Measurements from ENCODE around the gene KL. TPM values are rescaled to one million over a fixed set of nuclear protein-coding genes. Genes with fewer than 3 reads are reported as not detected.

KL gene
- total RNA-seq, 4 donors from 2014 or later: 0.60 to 3.4 (median 1.2) TPM

- Histone ChIP-seq H3K27me3 (no peaks in the 10 kb centered on the region), H3K4me1 (no peaks in the 10 kb centered on the region), H3K27ac (no peak overlapping the region), H3K9me3 (no peaks in the 10 kb centered on the region), H3K36me3 (no peaks in the 10 kb centered on the region), H3K4me3 (no peak overlapping the region)
- WGBS, 2 donors (ENCODE audit: low coverage in 1 of 2): 81% methylated on average over 4 of the region's 4 CpGs; no CpG with 5 or more reads in 1 of the 2 donors
- in situ Hi-C loops (cut with MboI; ENCODE audit: low pct_ligation_motif_present in 1 of 4, low pct_unique_long_range_greater_than_20kb in 1 of 4, low sequenced_read_pairs in 3 of 4) (no loop called here), intact Hi-C loops (cut with DNase I; ENCODE audit: low total_unique reads) (no loop called here)
- no peak for TF ChIP-seq CTCF (IDR thresholded peaks at IDR 0.05)
- no peak for TF ChIP-seq POLR2A (IDR thresholded peaks at IDR 0.05)
- TF ChIP-seq EP300 (IDR thresholded peaks at IDR 0.05; ENCODE audit: low read depth): no peak
- TF ChIP-seq POLR2AphosphoS5 (IDR thresholded peaks at IDR 0.05): no peak
- DNase-seq: no peak
Observed at GRCh38 chr13:32978278-32978677, 37.9 kb upstream of the KL start.

- in situ Hi-C loops (cut with MboI; ENCODE audit: low pct_ligation_motif_present in 1 of 4, low pct_unique_long_range_greater_than_20kb in 1 of 4, low sequenced_read_pairs in 3 of 4): no loop called here
Observed at GRCh38 chr13:32983058-32983457, 33.2 kb upstream of the KL start.

GRCh38 chr13:32984857-32985626 lies 31.2 kb upstream of the KL start:
- H3K36me3 ChIP-seq: no peaks in the 10 kb centered on the region
- no peak overlapping the region for H3K4me3 ChIP-seq
- in situ Hi-C loops (cut with MboI; ENCODE audit: low pct_ligation_motif_present in 1 of 4, low pct_unique_long_range_greater_than_20kb in 1 of 4, low sequenced_read_pairs in 3 of 4): no loop called here
- WGBS, 2 donors (ENCODE audit: low coverage in 1 of 2): 56 to 57% methylated on average over 8 to 10 of the region's 10 CpGs
- H3K9me3 ChIP-seq: no peaks in the 10 kb centered on the region
- peak; percentile 18 for DNase-seq
- H3K27me3 ChIP-seq: no peaks in the 10 kb centered on the region
- TF ChIP-seq CTCF (IDR thresholded peaks at IDR 0.05): no peak
- TF ChIP-seq EP300 (IDR thresholded peaks at IDR 0.05; ENCODE audit: low read depth): peak; percentile 87
- TF ChIP-seq POLR2AphosphoS5 (IDR thresholded peaks at IDR 0.05): peak in 2 of 3 donors; percentile 29 to 68
- no peak for TF ChIP-seq POLR2A (IDR thresholded peaks at IDR 0.05)
- intact Hi-C loops (cut with DNase I; ENCODE audit: low total_unique reads): no loop called here
- H3K27ac ChIP-seq: peak overlapping the region in 1 of 4 donors; percentile 52
- H3K4me1 ChIP-seq: peaks cover 0 to 6% (median 0%) of the 10 kb centered on the region in 4 donors

More at GRCh38 chr13:32983058-32983457, 33.2 kb upstream of the KL start:
- Histone ChIP-seq H3K27me3 (no peaks in the 10 kb centered on the region), H3K4me3 (no peak overlapping the region), H3K9me3 (no peaks in the 10 kb centered on the region), H3K4me1 (no peaks in the 10 kb centered on the region), H3K36me3 (no peaks in the 10 kb centered on the region), H3K27ac (no peak overlapping the region)
- no peak for DNase-seq
- intact Hi-C loops (cut with DNase I; ENCODE audit: low total_unique reads): no loop called here
- 37 to 42% methylated on average over 3 of the region's 3 CpGs for WGBS, 2 donors (ENCODE audit: low coverage in 1 of 2)
- TF ChIP-seq POLR2A (IDR thresholded peaks at IDR 0.05) (no peak), POLR2AphosphoS5 (IDR thresholded peaks at IDR 0.05) (no peak), EP300 (IDR thresholded peaks at IDR 0.05; ENCODE audit: low read depth) (no peak), CTCF (IDR thresholded peaks at IDR 0.05) (no peak)

- H3K4me3 ChIP-seq: no peak overlapping the region
- H3K36me3 ChIP-seq: no peaks in the 10 kb centered on the region
- WGBS, 2 donors (ENCODE audit: low coverage in 1 of 2): 90% methylated on average over 8 of the region's 8 CpGs; no CpG with 5 or more reads in 1 of the 2 donors
- no peak for DNase-seq
- TF ChIP-seq EP300 (IDR thresholded peaks at IDR 0.05; ENCODE audit: low read depth): no peak
- no peak for TF ChIP-seq POLR2AphosphoS5 (IDR thresholded peaks at IDR 0.05)
- TF ChIP-seq CTCF (IDR thresholded peaks at IDR 0.05): no peak
- no peak for TF ChIP-seq POLR2A (IDR thresholded peaks at IDR 0.05)
- in situ Hi-C loops (cut with MboI; ENCODE audit: low pct_ligation_motif_present in 1 of 4, low pct_unique_long_range_greater_than_20kb in 1 of 4, low sequenced_read_pairs in 3 of 4): no loop called here
- no peak overlapping the region for H3K27ac ChIP-seq
- H3K27me3 ChIP-seq: no peaks in the 10 kb centered on the region
- peaks cover 0 to 6% (median 0%) of the 10 kb centered on the region in 4 donors for H3K4me1 ChIP-seq
- H3K9me3 ChIP-seq: no peaks in the 10 kb centered on the region
- intact Hi-C loops (cut with DNase I; ENCODE audit: low total_unique reads): no loop called here
Observed at GRCh38 chr13:32986552-32986951, 29.7 kb upstream of the KL start.

Measured in transverse colon (tissue), 4 donors.